ENCODE results near the gene HMCN1. TPM values are rescaled to one million over a fixed set of nuclear protein-coding genes. Genes with fewer than 3 reads are reported as not detected.

Gene HMCN1
- total and polyA plus RNA-seq, 2 donors from 2014 or later: 0.97 to 2.7 TPM

- FAIRE-seq (no peak), DNase-seq (no peak)
- no peaks in the 10 kb centered on the region for H3K4me1 ChIP-seq (ENCODE audit: control insufficient read depth in 2 of 3, insufficient read depth in 2 of 3, low read depth in 1 of 3, low read length in 3 of 3)
- no peak for TF ChIP-seq CTCF (IDR thresholded peaks at IDR 0.05; ENCODE audit: borderline replicate concordance, extremely low read depth, insufficient read depth)
- H3K9me3 ChIP-seq (ENCODE audit: control insufficient read depth in 2 of 3, insufficient read depth in 1 of 3, low read length in 3 of 3): no peaks in the 10 kb centered on the region
- H3K36me3 ChIP-seq (ENCODE audit: control insufficient read depth in 2 of 3, insufficient read depth in 3 of 3, low read length in 3 of 3): peaks cover 0 to 2% (median 0%) of the 10 kb centered on the region in 3 donors
- no peak overlapping the region for H3K9ac ChIP-seq (ENCODE audit: low read length in 3 of 3)
- H3K27ac ChIP-seq (ENCODE audit: low read depth in 2 of 2, low read length in 2 of 2): no peak overlapping the region
- H3K4me3 ChIP-seq (ENCODE audit: low read length in 3 of 3): no peak overlapping the region
- intact Hi-C loops (cut with DNase I): no loop called here
- H3K27me3 ChIP-seq (ENCODE audit: control insufficient read depth, insufficient read depth, low read length): no peaks in the 10 kb centered on the region
Measured at GRCh38 chr1:186188736-186189135, 454.5 kb downstream of the HMCN1 start.

DNA sequence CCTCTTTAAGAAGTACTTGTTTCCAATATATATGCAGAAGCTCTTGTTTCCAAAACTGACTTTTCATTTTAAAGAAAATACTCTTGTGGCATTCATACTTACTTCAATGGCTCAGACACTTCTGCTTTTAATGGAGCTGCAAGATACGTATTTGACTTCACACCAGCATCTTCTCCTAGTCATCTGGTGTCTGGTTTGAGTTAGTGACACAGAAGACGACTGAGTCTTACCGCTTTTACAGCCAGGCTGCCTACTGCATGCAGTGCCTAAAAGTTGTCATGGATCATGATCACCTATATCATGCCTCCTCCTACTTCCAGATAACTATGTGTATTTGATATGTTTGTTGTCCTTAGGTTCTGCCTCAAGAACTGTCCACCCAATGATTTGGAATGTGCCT is 455.0 kb downstream of the HMCN1 start:
- Histone ChIP-seq H3K4me3 (ENCODE audit: low read length in 3 of 3) (no peak overlapping the region), H3K27me3 (ENCODE audit: control insufficient read depth, insufficient read depth, low read length) (no peaks in the 10 kb centered on the region), H3K4me1 (ENCODE audit: control insufficient read depth in 2 of 3, insufficient read depth in 2 of 3, low read depth in 1 of 3, low read length in 3 of 3) (no peaks in the 10 kb centered on the region), H3K27ac (ENCODE audit: low read depth in 2 of 2, low read length in 2 of 2) (no peak overlapping the region), H3K9me3 (ENCODE audit: control insufficient read depth in 2 of 3, insufficient read depth in 1 of 3, low read length in 3 of 3) (no peaks in the 10 kb centered on the region), H3K36me3 (ENCODE audit: control insufficient read depth in 2 of 3, insufficient read depth in 3 of 3, low read length in 3 of 3) (peaks cover 0 to 2% (median 0%) of the 10 kb centered on the region in 3 donors), H3K9ac (ENCODE audit: low read length in 3 of 3) (no peak overlapping the region)
- intact Hi-C loops (cut with DNase I): no loop called here
- TF ChIP-seq CTCF (IDR thresholded peaks at IDR 0.05; ENCODE audit: borderline replicate concordance, extremely low read depth, insufficient read depth): no peak
- no peak for FAIRE-seq
- DNase-seq: no peak

DNA sequence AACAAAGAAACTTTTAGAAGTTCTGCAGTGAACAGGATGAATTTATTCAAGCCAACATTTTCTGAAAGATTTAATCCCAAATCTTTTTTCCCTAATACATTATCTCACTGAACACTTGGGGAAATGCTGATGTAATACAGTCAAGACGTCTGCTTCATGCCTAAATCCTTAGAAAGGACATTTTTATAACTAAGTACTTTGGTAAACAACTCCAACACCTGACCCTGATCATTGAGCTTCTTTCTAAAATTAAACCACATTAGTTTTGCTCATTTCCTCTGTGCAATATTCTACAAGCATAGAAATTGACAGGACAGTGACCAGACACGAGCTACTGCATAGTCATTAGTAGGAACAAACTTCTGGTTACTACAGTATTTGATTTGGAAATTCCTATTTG is 457.3 kb downstream of the HMCN1 start:
- Histone ChIP-seq H3K27me3 (ENCODE audit: control insufficient read depth, insufficient read depth, low read length) (no peaks in the 10 kb centered on the region), H3K27ac (ENCODE audit: low read depth in 2 of 2, low read length in 2 of 2) (no peak overlapping the region), H3K4me3 (ENCODE audit: low read length in 3 of 3) (no peak overlapping the region), H3K9ac (ENCODE audit: low read length in 3 of 3) (no peak overlapping the region), H3K9me3 (ENCODE audit: control insufficient read depth in 2 of 3, insufficient read depth in 1 of 3, low read length in 3 of 3) (no peaks in the 10 kb centered on the region), H3K4me1 (ENCODE audit: control insufficient read depth in 2 of 3, insufficient read depth in 2 of 3, low read depth in 1 of 3, low read length in 3 of 3) (no peaks in the 10 kb centered on the region), H3K36me3 (ENCODE audit: control insufficient read depth in 2 of 3, insufficient read depth in 3 of 3, low read length in 3 of 3) (peaks cover 0 to 2% (median 0%) of the 10 kb centered on the region in 3 donors)
- no peak for DNase-seq
- no peak for TF ChIP-seq CTCF (IDR thresholded peaks at IDR 0.05; ENCODE audit: borderline replicate concordance, extremely low read depth, insufficient read depth)
- FAIRE-seq: no peak
- intact Hi-C loops (cut with DNase I): no loop called here

- TF ChIP-seq CTCF (IDR thresholded peaks at IDR 0.05; ENCODE audit: borderline replicate concordance, extremely low read depth, insufficient read depth): no peak
- DNase-seq (no peak), FAIRE-seq (no peak)
- Histone ChIP-seq H3K27ac (ENCODE audit: low read depth in 2 of 2, low read length in 2 of 2) (no peak overlapping the region), H3K4me1 (ENCODE audit: control insufficient read depth in 2 of 3, insufficient read depth in 2 of 3, low read depth in 1 of 3, low read length in 3 of 3) (no peaks in the 10 kb centered on the region), H3K9ac (ENCODE audit: low read length in 3 of 3) (no peak overlapping the region), H3K27me3 (ENCODE audit: control insufficient read depth, insufficient read depth, low read length) (no peaks in the 10 kb centered on the region), H3K9me3 (ENCODE audit: control insufficient read depth in 2 of 3, insufficient read depth in 1 of 3, low read length in 3 of 3) (no peaks in the 10 kb centered on the region), H3K36me3 (ENCODE audit: control insufficient read depth in 2 of 3, insufficient read depth in 3 of 3, low read length in 3 of 3) (no peaks in the 10 kb centered on the region), H3K4me3 (ENCODE audit: low read length in 3 of 3) (no peak overlapping the region)
- intact Hi-C loops (cut with DNase I): no loop called here
Measured at GRCh38 chr1:186193224-186193623, 459.0 kb downstream of the HMCN1 start.

Measured in kidney (tissue), 14 donors.